Panc1 (cell line): ENCODE results near the gene MBD5.

Experiments used
- CTCF ChIP-seq: fragments of 450-650 bp; IDR thresholded peaks from 2 replicates; pipeline ENCODE4 v1.5.1; 2017; ENCODE audit warnings: mild to moderate bottlenecking
- POLR2AphosphoS5 ChIP-seq: IDR thresholded peaks from 2 replicates; pipeline ENCODE4 v1.6.1; 2012; ENCODE audit warnings: mild to moderate bottlenecking, low read depth, low read length, moderate library complexity
- REST ChIP-seq, 2 experiments: IDR thresholded peaks; 2 replicates each; pipeline ENCODE4 v1.6.1; 2011 to 2012; ENCODE audit warnings: low read depth in 2 of 2, control low read depth in 1 of 2, low read length in 1 of 2, mild to moderate bottlenecking in 1 of 2, moderate library complexity in 1 of 2; ENCODE audit not compliant: insufficient read depth in 1 of 2
- TCF7L2 ChIP-seq: IDR thresholded peaks from 2 replicates; pipeline ENCODE4 v1.6.1; 2011; ENCODE audit warnings: mild to moderate bottlenecking, low read depth, low read length, inconsistent platforms

GRCh38 chr2:148255929-148256328 is 235.0 kb downstream of the MBD5 start:
- TF ChIP-seq POLR2AphosphoS5 = no peak
- TF ChIP-seq CTCF = no peak
- no peak for TF ChIP-seq REST (IDR thresholded peaks at IDR 0.05; ENCODE audit: insufficient read depth in 1 of 2, low read depth in 2 of 2, low read length in 1 of 2)
- TF ChIP-seq TCF7L2 = no peak
